ENCODE results near the gene CD44.
"Not testable (repeated sequence)": the region's sequence is repeated elsewhere in the genome, so short reads cannot be mapped to it uniquely, and the experiment has no call there.

Gene CD44

DNA sequence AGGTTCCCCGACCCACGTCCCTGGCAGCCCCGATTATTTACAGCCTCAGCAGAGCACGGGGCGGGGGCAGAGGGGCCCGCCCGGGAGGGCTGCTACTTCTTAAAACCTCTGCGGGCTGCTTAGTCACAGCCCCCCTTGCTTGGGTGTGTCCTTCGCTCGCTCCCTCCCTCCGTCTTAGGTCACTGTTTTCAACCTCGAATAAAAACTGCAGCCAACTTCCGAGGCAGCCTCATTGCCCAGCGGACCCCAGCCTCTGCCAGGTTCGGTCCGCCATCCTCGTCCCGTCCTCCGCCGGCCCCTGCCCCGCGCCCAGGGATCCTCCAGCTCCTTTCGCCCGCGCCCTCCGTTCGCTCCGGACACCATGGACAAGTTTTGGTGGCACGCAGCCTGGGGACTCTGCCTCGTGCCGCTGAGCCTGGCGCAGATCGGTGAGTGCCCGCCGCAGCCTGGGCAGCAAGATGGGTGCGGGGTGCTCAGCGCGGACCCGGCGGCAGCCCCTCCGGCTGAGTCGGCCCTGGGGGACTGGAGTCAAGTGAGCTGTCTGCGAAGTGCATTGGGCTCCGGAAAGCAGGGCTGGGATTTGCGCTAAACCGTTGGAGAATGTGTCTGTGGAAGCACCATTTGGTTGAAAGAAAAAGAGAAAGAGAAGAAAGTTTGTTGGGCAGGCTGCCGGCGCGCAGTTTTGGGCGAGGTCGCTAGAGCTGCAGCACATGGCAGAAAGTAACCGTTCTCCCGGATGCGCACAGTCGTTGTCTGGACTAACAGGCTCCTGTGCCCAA, at the start of gene CD44:
Gene CD44, plus strand, starts transcription at position 229 of the 779 bp plus-strand sequence. Its CDS starts 133 bp downstream, at position 362.
- no peak for DNase-seq

GRCh38 chr11:35089666-35090065, 49.3 kb upstream of the CD44 start:
- no peak for DNase-seq

GRCh38 chr11:35090125-35090524, 48.8 kb upstream of the CD44 start:
- DNase-seq, result no peak

GRCh38 chr11:35090991-35091390, 48.0 kb upstream of the CD44 start:
- not testable (repeated sequence) for DNase-seq

GRCh38 chr11:35096723-35097122, 42.2 kb upstream of the CD44 start:
- no peak for DNase-seq

GRCh38 chr11:35097814-35098455, 41.0 kb upstream of the CD44 start:
- DNase-seq, result no peak

GRCh38 chr11:35098855-35099254, 40.1 kb upstream of the CD44 start:
- DNase-seq, result no peak

DNA sequence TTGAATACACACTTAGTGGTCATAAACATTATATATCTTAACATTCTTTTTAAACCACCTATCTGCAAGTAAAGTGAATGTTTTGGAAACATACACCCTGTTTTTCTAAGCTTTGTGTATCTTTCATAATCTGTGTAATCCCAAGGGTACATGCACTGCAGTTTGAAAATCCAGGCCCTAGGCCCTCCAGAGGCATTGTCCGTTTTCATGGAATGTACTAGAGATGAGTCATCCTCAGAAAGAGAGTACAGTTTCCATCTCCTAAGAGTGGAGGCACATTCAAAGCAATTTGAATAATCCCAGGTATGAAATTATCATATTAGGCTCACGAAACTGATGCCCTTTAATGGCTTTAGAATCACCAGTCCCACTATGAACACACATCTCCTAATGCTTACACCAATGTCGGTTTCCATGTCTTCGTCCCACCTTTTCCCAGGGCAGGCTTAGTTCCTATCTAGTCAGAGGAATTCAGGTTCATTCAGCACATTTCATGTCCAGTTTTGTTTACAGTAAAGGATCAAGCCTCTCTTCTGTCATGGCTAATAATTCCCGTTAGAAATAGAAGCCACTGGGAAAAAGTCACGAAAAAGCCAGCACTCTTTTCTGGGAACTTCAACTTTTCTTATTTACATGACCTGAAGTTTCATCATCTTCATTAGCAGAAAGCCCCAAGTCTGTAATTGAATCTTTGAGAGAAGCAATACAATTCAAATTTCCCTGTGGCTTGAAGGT, 39.5 kb upstream of the CD44 start:
- no peak for DNase-seq

GRCh38 chr11:35100013-35100383, 39.0 kb upstream of the CD44 start:
- no peak for DNase-seq

DNA sequence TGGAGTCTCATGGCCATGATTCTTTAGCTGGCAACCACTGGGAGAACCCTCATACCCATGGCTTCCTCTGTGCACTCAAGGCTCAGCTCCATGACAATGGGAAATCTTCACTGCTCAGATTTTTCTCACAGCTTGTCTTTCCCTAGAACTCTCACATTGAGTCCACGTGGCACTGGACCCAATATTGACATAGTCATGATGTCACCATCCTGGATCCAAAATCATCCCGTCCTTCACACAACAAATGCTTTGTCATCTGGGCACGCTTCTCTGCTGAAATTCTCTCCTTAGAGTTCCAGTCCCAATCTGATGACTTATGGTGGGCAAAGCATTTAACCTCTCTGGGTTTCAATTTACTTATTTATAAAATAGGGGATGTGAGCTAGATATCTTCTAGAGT, 37.7 kb upstream of the CD44 start:
- DNase-seq, result no peak

DNA sequence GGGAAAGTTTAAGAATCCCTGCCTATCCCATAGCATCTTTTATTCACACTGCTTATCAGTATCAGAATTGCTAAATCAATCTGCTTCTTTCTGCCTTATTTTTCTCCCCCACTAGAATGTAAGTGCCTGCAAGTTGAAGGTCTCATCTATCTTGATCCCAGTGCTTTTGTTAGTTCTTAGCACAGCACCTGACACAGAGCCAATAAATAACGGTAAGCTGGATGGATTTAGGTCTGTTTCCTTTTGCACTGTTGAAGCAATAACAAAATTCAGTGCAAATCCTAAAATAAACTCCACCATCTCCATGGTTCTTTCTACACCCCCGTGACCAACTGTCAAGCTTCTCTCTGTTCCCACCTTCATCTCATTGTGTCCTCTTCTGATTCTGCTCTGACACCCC, 36.7 kb upstream of the CD44 start:
- DNase-seq, result no peak

DNA sequence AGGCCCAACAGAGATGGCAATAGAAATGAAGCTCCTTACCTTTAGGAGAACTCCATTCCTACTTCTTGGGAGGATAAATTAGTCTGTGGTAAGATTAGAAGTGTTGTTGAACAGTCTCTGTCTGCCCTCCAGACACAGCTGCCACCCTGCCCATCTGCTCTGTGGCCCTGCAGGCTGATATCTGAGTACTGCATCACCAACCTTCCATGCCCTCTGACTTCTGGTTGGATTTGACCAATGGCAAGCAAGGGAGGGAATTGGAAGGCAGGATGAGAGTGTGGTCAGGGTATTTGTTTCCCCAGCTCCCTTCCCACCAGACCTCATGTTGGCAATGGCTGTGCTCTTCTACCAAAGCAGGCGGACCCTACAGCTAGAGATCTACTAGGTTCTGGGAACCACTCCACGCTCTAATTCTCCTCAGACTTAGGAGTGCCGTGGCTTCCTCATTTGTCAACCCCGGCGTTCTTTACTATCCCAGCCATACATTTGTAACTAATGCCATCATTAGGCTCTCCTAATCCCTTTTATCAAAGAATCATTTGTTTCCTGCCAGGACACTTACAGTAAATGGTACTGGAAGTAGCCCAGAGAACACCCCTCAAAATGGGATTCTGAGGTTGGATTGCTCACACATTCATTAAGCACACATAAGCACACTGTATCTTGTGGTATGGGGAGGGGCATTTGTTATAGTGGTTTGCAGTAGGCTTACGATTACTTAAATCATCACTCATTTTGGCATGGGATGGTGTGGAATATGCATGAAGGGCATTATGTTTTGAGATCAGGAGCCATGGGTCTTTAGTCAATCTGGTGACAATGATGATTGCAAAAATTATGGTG, 35.4 kb upstream of the CD44 start:
- DNase-seq, result no peak

GRCh38 chr11:35104655-35105054, 34.3 kb upstream of the CD44 start:
- DNase-seq, result no peak

DNA sequence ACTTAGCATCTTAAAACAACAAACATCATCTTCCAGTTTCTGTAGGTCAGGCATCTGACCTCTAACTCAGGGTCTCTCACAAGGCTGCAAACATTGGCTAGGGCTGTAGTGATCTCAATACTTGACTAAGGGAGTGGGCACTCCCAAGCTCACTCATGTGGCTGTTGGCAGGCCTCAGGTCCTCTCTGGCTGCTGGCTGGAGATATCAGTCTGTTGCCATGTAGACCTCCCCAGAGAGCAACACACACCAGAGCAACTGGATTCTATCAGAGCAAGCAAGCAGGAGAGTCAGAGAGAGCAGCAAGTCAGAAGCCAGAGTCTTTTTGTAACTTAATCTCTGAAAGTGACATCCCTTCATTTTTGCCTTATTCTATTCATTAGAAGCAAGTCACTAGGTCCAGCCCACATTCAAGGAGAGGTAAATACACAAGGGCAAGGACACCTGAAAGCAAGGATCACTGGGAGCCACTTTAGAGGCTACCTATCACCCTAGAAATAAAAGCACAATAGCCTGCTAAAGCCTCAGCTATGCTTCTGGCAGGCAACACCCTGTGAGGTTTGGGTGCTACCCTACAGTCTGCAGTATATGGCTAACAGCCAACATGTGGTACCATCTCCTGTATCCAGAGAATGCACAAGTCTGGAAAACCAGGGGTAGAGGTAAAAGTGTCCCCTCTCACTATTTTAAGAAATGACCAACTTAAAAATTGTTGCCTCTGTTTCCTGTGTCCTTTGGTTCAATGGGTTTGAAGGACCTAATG, 33.5 kb upstream of the CD44 start:
- no peak for DNase-seq

DNA sequence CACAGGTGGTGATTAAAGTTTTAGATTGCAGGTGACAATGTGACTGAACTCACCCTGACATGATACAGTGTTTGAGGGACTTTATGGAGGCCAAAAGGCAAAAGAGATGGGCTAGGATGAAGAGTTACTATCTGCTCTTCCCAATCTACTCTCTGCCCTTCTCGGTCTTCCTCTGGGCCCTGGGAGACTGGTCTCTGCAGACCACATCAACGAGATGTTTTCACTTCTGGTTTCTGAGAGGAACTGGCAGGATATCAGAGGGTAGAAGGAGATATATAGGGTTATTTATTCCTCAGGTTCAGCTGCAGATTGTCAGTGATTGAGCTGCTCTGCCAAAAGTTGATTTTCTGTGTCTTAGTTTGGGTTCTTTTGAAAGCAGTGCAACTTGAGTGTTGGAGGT, 32.4 kb upstream of the CD44 start:
- no peak for DNase-seq

- DNase-seq, result no peak
Observed at GRCh38 chr11:35107861-35108260, 31.1 kb upstream of the CD44 start.

DNA sequence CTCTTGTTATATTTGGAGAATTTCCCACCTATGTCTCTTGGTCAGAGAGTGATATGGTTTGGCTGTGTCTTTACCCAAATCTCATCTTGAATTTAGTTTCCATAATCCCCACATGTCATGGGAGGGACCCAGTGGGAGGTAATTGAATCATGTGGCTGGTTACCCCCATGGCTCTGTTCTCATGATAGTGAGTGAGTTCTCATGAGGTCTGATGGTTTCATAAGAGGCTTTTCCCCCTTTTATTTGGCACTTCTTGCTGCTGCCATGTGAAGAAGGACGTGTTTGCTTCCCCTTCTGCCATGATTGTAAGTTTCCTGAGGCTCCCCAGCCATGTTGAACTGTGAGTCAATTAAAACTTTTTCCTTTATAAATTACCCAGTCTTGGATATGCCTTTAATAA, 30.6 kb upstream of the CD44 start:
- not testable (repeated sequence) for DNase-seq

- DNase-seq, result no peak
Observed at GRCh38 chr11:35109041-35109440, 29.9 kb upstream of the CD44 start.

DNA sequence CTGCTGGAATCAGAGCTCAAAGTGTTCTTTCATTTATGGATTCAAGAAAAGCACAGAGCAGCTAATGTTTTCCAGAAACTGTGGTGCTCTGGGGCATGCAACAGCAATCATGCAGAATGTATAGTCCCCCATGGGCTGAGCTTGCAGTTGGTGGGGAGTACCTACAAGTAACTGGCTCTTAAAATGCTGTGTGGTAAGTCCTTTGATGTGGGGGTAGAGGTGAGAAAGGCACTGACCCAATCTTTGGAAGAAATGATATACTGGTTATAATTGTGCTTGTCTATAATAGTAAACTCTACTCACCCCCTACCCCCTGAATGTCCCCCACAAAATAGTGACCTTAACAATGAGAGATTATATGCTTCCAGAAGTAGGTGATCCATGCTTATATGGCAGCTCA, 29.1 kb upstream of the CD44 start:
- DNase-seq, result no peak

DNA sequence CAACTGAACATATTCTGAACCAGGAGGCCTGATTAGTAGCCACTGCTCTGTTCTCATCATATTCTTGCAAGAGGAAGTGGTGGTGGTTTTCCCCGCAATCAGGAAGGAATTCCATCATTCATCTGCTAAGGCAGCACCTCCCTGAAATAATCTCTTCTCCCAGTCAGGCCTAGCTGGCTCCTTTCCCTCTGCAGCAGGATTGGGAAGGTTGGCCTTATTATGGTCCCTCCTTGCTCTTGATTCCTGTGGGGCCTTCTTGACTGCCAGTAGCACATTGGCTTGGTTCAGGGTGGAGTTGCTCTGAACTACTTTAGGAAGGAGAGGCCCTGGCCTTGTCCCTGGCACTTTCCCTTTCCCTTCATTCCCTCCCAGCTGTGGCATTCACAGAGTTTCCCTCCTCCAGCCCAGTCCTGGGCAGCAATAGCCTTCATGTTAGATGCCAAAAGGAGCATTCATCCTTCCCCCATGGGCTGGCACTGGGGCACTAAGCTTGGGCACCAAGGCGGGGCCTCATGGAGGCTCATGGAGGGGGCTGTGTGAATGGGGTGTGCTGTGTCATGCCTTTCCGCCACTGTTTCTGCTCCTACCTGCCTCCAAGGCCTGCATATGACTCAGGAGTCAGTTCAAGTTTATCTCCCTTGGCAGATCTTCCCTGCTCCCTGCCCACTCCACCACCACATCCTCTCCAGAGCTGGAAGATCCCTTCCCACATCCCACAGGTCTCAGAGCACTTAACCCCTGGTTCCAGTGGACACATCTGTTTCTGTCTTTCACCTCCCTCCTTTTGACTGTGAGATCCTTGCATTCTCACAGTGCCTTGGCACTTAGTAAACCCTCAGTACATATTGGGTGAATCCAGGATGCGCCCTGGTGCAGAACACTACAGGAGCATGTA, 27.6 kb upstream of the CD44 start:
- no peak for DNase-seq
